GM12874 (cell line): ENCODE results near the gene METTL23.

Experiments used
- TF ChIP-seq, protein P1 (sequence below): IDR thresholded peaks from 2 replicates; pipeline ENCODE4 v1.5.1; 2011; ENCODE audit warnings: low read depth, mild to moderate bottlenecking, control low read depth, low read length, moderate library complexity; ENCODE audit not compliant: insufficient read depth

METTL23 gene, protein sequence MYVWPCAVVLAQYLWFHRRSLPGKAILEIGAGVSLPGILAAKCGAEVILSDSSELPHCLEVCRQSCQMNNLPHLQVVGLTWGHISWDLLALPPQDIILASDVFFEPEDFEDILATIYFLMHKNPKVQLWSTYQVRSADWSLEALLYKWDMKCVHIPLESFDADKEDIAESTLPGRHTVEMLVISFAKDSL

DNA sequence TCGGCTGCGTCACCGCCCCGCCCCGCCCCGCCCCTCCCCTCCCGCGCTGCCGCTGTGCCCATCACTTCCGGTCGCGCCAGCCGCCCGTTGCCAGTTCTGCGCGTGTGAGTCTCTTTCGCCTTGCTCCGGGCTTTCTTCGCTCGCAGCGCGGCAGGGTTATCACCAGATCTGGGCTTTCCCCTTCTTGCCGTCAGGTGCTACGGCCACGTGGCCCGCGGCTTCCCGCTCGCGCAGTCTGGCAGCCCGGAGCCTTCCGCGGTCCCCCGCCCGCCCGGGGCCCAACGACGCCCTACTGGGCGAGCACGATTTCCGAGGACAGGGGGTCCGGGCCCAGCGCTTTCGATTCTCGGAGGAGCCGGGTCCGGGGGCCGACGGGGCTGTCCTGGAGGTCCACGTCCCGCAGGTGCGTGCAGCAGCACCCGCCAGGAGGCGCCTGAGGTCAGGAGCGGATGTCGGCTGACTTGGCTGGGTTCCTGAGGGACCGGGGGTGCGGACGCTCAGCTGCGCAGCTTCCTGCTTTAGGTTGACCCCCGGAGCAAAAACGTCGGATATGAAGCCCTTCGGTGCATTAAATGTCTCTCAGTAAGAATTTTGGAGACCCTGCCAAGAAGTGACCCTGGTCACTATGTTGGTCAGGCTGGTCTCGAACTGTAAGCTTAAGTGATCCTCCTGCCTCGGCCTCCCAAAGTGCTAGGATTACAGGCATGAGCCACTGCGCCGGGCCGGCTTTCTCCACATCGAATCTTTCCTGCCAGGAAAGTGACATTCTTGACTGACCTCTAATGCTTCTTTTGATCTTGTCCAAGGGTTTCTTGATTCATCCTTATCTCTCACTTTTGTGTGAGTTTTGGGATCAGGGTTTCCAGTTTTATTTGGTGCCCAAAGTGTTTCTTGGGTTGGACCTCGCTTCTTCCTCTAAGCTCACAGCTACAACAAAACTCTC is at the start of gene METTL23:
Gene METTL23 (plus strand): TSS at position 64 of the 943 bp plus-strand sequence. CDS start 2,872 bp downstream, outside the sequence.
- TF ChIP-seq, protein P1, sequence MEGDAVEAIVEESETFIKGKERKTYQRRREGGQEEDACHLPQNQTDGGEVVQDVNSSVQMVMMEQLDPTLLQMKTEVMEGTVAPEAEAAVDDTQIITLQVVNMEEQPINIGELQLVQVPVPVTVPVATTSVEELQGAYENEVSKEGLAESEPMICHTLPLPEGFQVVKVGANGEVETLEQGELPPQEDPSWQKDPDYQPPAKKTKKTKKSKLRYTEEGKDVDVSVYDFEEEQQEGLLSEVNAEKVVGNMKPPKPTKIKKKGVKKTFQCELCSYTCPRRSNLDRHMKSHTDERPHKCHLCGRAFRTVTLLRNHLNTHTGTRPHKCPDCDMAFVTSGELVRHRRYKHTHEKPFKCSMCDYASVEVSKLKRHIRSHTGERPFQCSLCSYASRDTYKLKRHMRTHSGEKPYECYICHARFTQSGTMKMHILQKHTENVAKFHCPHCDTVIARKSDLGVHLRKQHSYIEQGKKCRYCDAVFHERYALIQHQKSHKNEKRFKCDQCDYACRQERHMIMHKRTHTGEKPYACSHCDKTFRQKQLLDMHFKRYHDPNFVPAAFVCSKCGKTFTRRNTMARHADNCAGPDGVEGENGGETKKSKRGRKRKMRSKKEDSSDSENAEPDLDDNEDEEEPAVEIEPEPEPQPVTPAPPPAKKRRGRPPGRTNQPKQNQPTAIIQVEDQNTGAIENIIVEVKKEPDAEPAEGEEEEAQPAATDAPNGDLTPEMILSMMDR: peak; percentile 82

DNA sequence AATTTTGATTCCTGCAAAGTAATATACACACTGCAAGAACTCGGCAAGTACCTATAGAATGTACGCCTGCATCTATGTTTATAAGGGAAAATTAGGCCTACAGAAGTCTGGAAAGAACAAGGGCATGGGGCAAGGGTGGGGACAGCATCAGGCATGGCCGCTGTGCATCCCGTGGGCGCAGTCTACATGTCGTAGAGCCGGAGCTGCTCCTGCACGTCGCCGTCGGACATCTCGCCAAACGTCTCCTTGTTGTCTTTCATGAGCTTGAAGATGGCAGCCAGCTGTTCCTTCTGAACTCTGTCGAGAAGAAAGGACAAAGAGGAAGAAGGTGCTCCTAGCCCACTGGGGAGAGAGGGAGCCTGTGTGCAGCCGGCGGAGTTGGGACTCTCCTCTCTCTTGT is 49.2 kb upstream of the METTL23 start:
- TF ChIP-seq, protein P1: no peak

DNA sequence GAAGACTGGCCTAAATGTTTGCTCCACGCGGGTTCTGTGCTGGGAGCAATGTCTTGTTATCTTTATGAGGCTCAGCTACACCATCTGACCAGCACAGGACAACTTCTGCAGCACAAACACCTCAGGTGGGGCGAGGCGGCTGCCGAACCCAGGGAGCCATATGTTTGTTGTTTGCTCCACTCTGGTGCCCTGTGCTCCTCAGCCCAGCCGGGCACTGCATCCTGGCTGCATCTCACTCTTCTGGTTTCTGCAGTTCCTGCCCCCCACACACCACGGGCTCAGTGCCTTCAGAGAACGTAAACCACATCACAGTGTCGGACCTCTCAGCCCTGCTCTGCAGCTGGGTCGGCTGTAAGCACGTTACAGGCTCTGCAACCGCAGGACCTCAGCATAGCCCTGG is 48.3 kb upstream of the METTL23 start:
- TF ChIP-seq, protein P1: no peak

DNA sequence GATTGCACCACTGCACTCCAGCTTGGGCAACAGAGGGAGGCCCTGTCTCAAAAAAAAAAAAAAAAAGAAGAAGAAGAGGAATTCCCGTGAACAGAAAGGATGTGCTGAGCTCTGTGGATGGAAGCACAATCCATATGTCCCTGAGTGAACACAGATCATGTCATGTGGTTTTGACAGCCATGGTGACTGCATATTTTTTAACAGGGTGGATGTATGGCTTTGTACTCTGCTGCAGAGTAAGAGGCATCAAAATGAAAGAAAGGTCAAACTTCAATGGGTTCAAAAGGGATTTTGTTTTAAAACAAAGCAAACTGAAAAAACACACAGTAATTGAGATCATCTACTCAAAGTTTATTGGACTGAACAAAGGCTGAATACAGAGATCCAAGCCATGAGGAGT is 47.4 kb upstream of the METTL23 start:
- TF ChIP-seq, protein P1: no peak

DNA sequence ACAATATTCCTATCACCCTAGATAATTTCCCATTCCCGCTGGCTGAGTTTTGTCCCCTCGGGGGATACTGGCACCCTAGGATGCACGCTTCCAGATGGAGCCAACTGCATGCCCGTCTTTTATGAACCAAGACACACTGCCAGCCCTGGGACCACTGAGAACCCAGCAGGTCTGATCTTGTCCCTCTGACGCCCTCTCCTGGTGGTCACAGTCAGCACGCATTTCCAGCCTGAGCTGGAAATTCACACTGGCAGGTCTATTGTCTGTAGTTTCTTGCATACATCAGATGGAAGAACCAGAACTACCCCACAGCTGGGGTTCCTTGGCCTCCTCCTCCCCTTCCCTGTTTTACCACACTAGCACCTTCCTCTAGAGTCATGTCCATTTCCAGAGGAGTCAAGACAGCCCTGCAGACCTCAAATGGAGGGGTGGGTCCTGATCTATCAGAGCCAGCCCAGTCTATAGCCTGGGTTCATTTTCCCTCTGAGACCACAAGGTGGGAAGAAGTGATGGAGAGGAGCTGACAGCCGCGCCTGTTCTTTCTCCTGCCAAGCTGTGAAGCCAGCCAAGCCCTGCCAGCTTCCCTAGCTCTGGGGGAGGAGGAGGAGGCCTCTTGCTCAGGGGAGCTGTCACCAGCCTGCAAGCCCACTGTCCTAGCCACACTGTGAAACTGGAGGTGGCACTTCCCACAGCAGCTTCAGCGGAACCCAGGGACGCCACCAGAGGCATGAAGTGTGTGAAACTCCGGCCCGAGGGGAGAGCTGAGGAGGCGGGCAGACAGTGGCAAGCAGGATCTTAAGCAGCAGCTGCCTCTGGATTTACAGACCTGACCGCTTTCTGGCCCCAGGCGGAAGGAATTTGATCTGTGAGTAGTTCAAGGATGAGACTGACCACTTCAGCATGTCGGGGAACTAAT is 45.2 kb upstream of the METTL23 start:
- TF ChIP-seq, protein P1: peak; percentile 82

DNA sequence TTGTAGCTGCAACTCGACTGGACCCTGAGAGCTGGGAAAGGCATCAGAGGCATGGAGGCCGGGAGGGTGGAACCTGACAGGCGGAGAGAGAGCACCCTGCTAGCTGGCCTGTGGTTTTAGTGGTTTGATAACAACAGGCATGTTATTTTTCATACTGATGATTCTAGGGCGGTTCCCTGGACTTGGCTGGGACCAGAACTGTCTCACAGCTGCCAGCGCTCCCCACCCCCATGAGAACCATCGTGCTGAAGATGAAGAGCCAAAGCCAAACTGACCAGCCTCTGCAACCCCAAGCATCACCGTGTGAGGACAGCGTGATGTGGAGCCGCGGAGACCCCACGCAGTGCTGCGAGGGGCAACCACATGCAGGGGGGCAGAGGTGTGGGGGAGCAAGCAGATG is 44.3 kb upstream of the METTL23 start:
- TF ChIP-seq, protein P1: no peak
